ENCODE results near the gene VCL. TPM values are rescaled to one million over a fixed set of nuclear protein-coding genes. Genes with fewer than 3 reads are reported as not detected.

The VCL gene
- total RNA-seq, 2 donors from 2014 or later, result 170 to 239 TPM

DNA sequence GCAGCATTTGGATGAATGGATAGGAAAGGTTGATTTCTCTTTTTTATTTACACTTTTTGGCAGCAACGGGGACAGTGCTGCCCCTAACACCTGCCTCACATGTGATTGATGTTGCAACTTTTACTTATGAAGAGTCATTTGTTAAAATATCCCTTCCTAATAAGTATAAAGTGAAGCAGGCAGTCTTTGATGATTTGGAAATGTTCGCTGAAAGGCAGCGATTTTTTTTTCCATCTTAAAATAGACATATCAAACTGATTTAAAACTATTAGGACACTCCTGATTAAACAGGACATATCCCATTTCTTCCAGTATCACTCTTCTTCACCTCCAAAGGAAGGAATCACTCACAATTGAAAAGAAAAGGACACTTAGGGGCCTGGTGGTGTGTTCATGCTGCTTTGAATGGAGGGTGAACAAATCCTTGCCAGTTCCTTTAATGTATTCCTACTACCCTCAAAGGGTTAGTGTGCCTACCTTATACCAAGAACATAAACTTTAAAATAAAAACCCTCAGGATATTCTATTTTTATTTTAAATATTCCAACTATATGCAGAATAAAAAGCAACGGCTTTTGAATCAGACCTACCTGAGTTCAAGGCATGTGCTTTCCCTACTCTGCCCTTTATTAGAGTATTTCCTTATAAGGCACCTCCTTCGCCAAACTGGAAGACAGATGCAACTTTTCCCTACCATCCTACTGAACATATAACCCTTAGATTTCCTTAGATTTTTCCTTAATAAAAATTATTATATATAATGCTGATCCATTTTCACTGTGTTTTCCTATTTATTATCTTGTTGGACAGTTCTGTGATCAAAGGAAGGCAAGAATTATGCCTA lies 154.2 kb downstream of the VCL start:
- intact Hi-C loops (cut with DNase I), result loop anchor here in 1 of 2 donors (10.0 kb wide), 1 partner anchor 63 kb away; no protein-coding TSS in a partner anchor
- ATAC-seq, result no peak

DNA sequence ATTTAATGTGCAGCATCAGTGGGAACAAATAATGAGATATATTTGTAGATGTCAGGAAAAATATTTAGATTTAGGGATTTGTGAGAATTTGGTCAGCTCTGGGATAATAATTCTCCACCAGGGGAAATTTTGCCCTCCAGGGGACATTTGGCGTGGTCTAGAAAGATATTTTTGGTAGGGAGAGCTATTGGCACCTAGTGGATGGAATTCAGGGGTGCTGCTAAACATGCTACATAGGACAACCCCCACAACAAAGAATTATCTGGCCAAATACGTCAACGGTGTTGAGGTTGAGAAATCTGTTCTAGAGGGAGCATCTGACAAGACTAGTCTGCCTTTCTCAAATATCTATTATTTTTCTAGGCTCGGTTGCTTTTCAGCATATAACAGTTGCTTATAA lies 155.2 kb downstream of the VCL start:
- no peak for DNase-seq
- no peak for ATAC-seq
- intact Hi-C loops (cut with DNase I), result loop anchor here in 1 of 2 donors (10.0 kb wide), 1 partner anchor 62 kb away; no protein-coding TSS in a partner anchor

More for the DNA sequence above, 154.2 kb downstream of the VCL start:
- no peak for DNase-seq

DNA sequence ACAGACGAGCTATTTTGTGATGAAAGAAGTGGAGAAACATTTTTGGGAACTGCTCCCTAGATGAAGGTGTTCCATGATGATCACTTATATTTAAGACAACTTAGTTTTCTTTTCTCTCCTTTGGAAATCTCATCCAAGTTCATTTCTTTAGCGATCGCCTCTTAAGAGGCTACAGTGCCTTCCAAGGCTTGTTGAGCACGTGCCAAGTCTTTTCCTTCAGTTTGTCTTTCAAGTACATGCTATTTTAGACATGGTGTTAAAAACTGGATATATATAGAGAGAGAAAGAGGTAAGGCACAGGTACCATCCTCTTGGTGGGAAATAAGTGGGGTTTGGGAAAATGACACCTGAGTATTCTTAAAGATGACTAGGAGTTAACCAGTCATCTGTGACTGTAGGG lies 155.8 kb downstream of the VCL start:
- DNase-seq, result no peak
- ATAC-seq, result no peak
- intact Hi-C loops (cut with DNase I), result loop anchor here in 1 of 2 donors (10.0 kb wide), 1 partner anchor 61 kb away; no protein-coding TSS in a partner anchor

DNA sequence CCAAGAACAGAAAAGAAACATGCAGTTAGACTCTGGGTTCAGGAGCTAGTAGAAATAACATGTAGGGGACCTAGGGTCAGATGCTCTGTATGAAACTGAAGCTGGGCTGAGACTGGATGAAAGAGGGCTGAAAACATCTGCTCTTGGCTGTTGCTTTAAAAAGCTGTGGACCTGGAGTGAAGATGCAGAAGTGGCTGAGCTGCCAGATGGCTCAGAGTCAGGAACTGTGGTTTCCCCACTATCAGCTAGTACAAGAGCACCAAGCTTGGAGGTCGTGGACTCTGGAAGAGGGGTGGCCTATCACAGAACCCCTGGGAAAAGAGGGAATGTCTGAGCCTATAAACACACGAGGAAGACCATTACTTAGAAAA lies 159.0 kb downstream of the VCL start:
- ATAC-seq (peak; percentile 77 to 85), DNase-seq (peak; percentile 63)
- intact Hi-C loops (cut with DNase I), result loop anchor here in 1 of 2 donors (10.0 kb wide), 1 partner anchor 58 kb away; no protein-coding TSS in a partner anchor

DNA sequence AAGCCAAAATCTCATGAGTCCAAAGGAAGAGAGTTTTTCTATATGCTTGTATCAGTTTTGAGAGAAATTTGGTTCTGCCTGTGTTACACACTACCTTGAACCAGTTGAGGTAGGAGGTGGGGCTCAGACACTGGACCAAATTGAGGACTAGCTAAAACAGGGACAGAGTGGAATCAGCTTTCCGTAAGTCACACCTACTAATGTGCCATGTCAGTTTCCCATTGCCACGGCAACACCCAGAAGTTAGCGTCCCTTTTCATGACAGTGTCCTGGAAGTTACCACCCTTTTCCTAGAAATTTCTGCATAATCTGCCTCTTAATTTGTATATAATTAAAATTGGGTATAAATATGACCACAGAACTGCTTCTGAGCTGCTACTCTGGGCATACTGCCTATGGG lies 162.1 kb downstream of the VCL start:
- no peak for DNase-seq

DNA sequence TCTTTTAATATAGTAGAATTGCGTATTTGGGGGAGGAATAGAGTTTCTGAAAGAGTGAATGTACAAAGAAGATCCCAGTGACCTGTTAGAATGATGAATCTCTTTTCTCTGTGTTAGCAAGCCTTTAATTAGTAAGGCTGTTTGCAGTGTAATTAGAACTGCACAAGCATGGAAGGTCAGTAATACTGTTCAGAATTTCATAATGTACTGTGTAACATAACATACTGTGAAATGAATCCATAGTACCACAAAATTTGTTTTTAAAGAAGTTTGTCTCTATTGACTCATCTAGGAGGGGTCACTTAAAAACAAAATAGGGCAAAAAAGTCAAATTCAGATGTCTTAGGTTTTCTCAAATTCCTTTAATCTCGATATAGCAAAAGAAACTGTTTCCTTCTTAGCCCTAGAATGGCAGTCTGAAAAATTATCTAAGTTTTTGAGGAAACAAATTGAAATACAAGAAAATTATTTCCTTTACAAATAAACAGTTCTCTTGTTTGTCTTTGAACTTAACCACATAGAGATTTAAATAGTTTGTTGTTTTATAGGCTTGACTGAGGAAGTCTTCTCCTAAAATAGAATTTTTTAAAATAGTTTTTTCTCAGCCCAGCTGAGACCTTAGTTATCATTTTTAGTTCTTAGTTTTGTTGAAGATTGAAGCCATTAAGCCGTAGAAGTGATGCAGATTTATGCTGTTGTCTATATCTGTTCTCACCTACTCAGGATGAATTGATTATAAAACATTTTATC lies 165.6 kb downstream of the VCL start:
- no peak for DNase-seq
- intact Hi-C loops (cut with DNase I), result no loop called here
- no peak for ATAC-seq

More for the DNA sequence above, 162.1 kb downstream of the VCL start:
- intact Hi-C loops (cut with DNase I), result no loop called here
- ATAC-seq, result no peak

DNA sequence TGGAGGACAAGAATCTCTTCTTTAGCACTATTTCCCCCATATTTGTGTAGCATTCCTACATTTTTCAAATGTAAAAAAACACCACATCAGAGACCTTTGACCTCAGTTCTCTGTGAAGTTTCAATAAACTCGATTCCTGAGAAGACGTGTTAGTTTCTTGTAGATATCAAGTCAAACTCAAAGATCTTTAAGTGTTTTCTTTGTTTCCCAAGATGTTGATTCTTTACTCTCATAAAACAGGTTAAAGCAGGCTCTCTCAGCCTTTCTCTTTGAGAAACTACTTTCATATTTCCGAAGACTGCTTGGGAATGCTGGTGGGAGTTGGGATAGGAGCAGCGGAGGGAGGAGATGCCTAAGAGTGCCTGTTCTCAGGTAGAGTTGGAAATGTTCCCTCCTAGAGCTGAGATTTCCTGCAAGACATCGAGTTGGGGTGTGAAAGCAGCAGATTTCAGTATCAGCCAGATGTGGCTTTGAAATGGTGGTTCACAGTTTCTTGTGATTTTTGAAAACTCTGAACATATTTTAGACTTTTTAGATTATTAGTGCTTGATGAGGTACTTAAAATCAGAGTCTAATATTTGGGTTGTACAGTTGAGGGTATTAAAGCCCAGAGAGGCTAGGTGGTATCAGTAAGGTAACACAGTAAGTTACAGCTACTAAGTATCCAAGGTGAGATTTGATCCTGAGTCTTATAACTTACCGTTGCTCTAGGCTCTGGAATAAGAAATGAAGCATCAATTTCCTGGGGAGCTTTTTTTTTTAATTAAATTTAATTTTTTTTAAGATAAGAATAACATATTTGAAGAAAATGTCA lies 167.0 kb downstream of the VCL start:
- ATAC-seq, result no peak
- intact Hi-C loops (cut with DNase I), result no loop called here
- no peak for DNase-seq

DNA sequence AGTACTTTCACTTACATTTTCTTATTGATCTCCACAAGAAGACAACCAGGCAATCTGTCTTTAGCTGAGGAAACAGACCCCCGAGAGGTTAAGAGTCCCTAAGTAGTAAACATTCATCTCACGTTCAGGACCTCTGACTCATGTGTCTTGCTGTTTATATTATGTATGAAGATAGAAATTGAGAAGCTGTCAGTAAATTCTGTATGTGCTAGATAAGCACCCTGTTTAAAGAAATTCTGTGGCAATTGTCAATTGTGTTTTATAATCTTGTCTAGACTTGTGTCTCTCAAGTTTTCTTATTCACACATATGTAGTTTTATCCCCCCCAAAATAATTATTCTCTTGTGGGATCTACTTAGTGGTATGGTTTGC lies 167.6 kb downstream of the VCL start:
- intact Hi-C loops (cut with DNase I), result no loop called here
- DNase-seq (no peak), ATAC-seq (no peak)

DNA sequence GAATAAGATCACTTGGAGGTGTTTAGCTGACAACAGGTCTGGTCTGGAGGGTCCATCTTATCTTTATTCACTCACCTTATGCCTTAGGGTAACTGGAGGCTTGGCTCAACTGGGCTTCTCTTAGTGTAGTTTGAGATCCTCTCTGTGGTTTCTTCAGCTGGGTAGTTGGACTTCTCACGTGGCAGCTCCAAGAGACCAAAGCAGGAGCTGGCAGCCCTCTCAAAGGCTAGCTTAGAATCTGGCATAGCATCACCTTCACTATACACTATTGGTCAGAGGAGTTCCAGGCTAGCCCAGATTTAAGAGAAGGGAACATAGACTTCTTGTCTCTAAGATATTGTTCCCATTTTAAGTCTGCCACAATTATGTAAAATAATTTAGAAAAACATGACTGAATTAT lies 169.5 kb downstream of the VCL start:
- DNase-seq, result no peak
- ATAC-seq, result no peak
- intact Hi-C loops (cut with DNase I), result no loop called here

Other genes starting within 250 kb of the VCL start
- 10 to 100 TPM; 21.7 to 24.7 TPM for gene CHCHD1, start 216.1 kb upstream of the VCL start, total RNA-seq
- gene ZSWIM8, start 212.5 kb upstream of the VCL start, total RNA-seq, result 10 to 100 TPM; 50.7 to 61.6 TPM
- gene NDST2, start 186.5 kb upstream of the VCL start, total RNA-seq, result 10 to 100 TPM; 14.1 to 20.2 TPM
- 10 to 100 TPM; 12.0 to 12.4 TPM for gene CAMK2G, start 123.6 kb upstream of the VCL start, total RNA-seq
- 10 to 100 TPM in 1 of 2 donors, 1 to 10 TPM in 1; 9.2 to 20.1 TPM for gene PLAU, start 87.0 kb upstream of the VCL start, total RNA-seq
- 10 to 100 TPM; 26.3 to 28.9 TPM for gene AP3M1, start 152.7 kb downstream of the VCL start, total RNA-seq
- gene ADK, start 153.1 kb downstream of the VCL start, total RNA-seq, result 10 to 100 TPM; 31.2 to 34.9 TPM